Chondrocyte (in vitro differentiated cells): ENCODE measurements around the gene OR1Q1. TPM values are rescaled to one million over a fixed set of nuclear protein-coding genes. Genes with fewer than 3 reads are reported as not detected.

Source experiments
- DNase-seq: peaks from one replicate; pipeline ENCODE4 v3.0.0; 2021; ENCODE audit warnings: mixed read lengths, low spot score
- H3K27ac Mint-ChIP-seq: one replicate; pipeline ENCODE4 v1.8.0; 2021; ENCODE audit warnings: mild to moderate bottlenecking, moderate library complexity, mixed read lengths; ENCODE audit not compliant: unreplicated experiment
- H3K27me3 Mint-ChIP-seq: 2 replicates; pipeline ENCODE4 v1.8.0; 2021; ENCODE audit warnings: low read depth, mixed read lengths
- H3K36me3 Mint-ChIP-seq: 2 replicates; pipeline ENCODE4 v1.8.0; 2021; ENCODE audit warnings: low read depth, mixed read lengths
- H3K4me1 Mint-ChIP-seq: 2 replicates; pipeline ENCODE4 v1.8.0; 2021; ENCODE audit warnings: low read depth, mild to moderate bottlenecking, mixed read lengths
- H3K4me3 Mint-ChIP-seq: one replicate; pipeline ENCODE4 v1.8.0; 2021; ENCODE audit warnings: mild to moderate bottlenecking, moderate library complexity, mixed read lengths; ENCODE audit not compliant: unreplicated experiment
- H3K9me3 Mint-ChIP-seq: 2 replicates; pipeline ENCODE4 v1.8.0; 2021; ENCODE audit warnings: low read depth, mixed read lengths
- total RNA-seq: library from RNA; stranded (reverse); gene quantifications from 3 replicates; pipeline ENCODE4 v1.2.1, GENCODE V29; 2021
- TF ChIP-seq, protein P1 (sequence below): fragments of 200-600 bp; sonication (generic); IDR thresholded peaks from 2 replicates; pipeline ENCODE4 v1.5.0; 2021; ENCODE audit warnings: antibody characterized with exemption, mild to moderate bottlenecking, moderate library complexity

The OR1Q1 gene
- total RNA-seq, 1 donor from 2014 or later = not detected

DNA sequence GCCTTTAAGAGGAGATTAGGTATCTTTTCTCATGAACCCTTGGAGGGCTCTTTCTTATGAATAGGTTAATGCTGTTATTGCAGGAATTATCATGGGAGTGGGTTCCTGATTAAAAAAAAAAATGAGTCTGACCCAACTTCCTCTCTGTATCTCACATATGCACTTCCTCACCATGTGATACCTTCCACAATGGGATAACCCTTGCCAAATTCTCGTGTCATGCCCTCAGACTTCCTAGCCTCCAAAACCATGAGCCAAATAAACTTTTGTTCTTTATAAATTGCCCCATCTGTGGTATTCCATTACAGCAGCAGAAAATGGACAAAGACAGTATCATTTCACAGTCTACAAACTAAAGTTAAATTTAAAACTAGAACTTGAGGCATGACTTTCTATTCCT, 41.8 kb downstream of the OR1Q1 start:
- Mint-ChIP-seq H3K4me3 (no peak overlapping the region), H3K27ac (no peak overlapping the region), H3K27me3 (peaks cover 12% of the 10 kb centered on the region), H3K36me3 (no peaks in the 10 kb centered on the region), H3K9me3 (no peaks in the 10 kb centered on the region), H3K4me1 (no peaks in the 10 kb centered on the region)
- TF ChIP-seq, protein P1, sequence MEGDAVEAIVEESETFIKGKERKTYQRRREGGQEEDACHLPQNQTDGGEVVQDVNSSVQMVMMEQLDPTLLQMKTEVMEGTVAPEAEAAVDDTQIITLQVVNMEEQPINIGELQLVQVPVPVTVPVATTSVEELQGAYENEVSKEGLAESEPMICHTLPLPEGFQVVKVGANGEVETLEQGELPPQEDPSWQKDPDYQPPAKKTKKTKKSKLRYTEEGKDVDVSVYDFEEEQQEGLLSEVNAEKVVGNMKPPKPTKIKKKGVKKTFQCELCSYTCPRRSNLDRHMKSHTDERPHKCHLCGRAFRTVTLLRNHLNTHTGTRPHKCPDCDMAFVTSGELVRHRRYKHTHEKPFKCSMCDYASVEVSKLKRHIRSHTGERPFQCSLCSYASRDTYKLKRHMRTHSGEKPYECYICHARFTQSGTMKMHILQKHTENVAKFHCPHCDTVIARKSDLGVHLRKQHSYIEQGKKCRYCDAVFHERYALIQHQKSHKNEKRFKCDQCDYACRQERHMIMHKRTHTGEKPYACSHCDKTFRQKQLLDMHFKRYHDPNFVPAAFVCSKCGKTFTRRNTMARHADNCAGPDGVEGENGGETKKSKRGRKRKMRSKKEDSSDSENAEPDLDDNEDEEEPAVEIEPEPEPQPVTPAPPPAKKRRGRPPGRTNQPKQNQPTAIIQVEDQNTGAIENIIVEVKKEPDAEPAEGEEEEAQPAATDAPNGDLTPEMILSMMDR = no peak
- DNase-seq = no peak

GRCh38 chr9:122657527-122657926, 43.0 kb downstream of the OR1Q1 start, which contains the start of gene OR1B1:
Gene OR1B1 (minus strand): TSS chr9:122657627.
- Mint-ChIP-seq H3K4me3 (no peak within 1 kb of the TSS), H3K9me3 (no peaks in the 10 kb centered on the region), H3K27me3 (peaks cover 20% of the 10 kb centered on the region), H3K36me3 (no peaks in the 10 kb centered on the region), H3K4me1 (no peaks in the 10 kb centered on the region), H3K27ac (no peak within 1 kb of the TSS)
- TF ChIP-seq, protein P1 = no peak
- no peak for DNase-seq

- Mint-ChIP-seq H3K4me1 (no peaks in the 10 kb centered on the region), H3K27me3 (peaks cover 31% of the 10 kb centered on the region), H3K36me3 (no peaks in the 10 kb centered on the region), H3K4me3 (no peak within 1 kb of the TSS), H3K9me3 (peaks cover under 1% of the 10 kb centered on the region), H3K27ac (no peak within 1 kb of the TSS)
- TF ChIP-seq, protein P1 = no peak
- no peak for DNase-seq
Measured at GRCh38 chr9:122661416-122661815, 46.9 kb downstream of the OR1Q1 start, which contains the start of gene OR1L1. Gene OR1L1 (plus strand): TSS chr9:122661716. CDS start chr9:122661716, 0 bp downstream.

Other genes starting within 250 kb of the OR1Q1 start
- gene PTGS1, start 243.7 kb upstream of the OR1Q1 start, total RNA-seq = 0.59 to 2.7 TPM (median 0.97 TPM) in 3 replicates
- gene OR1J1, start 136.8 kb upstream of the OR1Q1 start, total RNA-seq = not detected in 3 replicates
- gene OR1J2, start 103.9 kb upstream of the OR1Q1 start, total RNA-seq = not detected in 3 replicates
- gene OR1J4, start 95.6 kb upstream of the OR1Q1 start, total RNA-seq = not detected in 3 replicates
- not detected in 3 replicates for gene OR1N1, start 87.4 kb upstream of the OR1Q1 start, total RNA-seq
- not detected in 3 replicates for gene OR1N2, start 61.6 kb upstream of the OR1Q1 start, total RNA-seq
- not detected in 3 replicates for gene OR1L8, start 31.4 kb upstream of the OR1Q1 start, total RNA-seq
- not detected in 3 replicates for gene OR1B1, start 42.9 kb downstream of the OR1Q1 start, total RNA-seq
- not detected in 3 replicates for gene OR1L1, start 47.0 kb downstream of the OR1Q1 start, total RNA-seq
- not detected in 3 replicates for gene OR1L3, start 60.4 kb downstream of the OR1Q1 start, total RNA-seq
- not detected in 3 replicates for gene OR1L4, start 109.3 kb downstream of the OR1Q1 start, total RNA-seq
- not detected in 3 replicates for gene OR1L6, start 127.6 kb downstream of the OR1Q1 start, total RNA-seq
- gene OR5C1, start 174.2 kb downstream of the OR1Q1 start, total RNA-seq = not detected in 3 replicates
- gene OR1K1, start 185.4 kb downstream of the OR1Q1 start, total RNA-seq = not detected in 3 replicates
- 24.9 to 28.0 TPM (median 26.4 TPM) in 3 replicates for gene PDCL, start 213.8 kb downstream of the OR1Q1 start, total RNA-seq